ENCODE measurements around the gene MYOZ3. TPM values are rescaled to one million over a fixed set of nuclear protein-coding genes. Genes with fewer than 3 reads are reported as not detected.

The MYOZ3 gene
- polyA plus RNA-seq, 1 donor from 2014 or later, result not detected

GRCh38 chr5:150651382-150651781, 9.7 kb upstream of the MYOZ3 start:
- no peak overlapping the region for H3K9ac ChIP-seq (ENCODE audit: low read length)
- H3K9me2 ChIP-seq (ENCODE audit: insufficient read depth, low read length), result no peaks in the 10 kb centered on the region
- H3F3A ChIP-seq (ENCODE audit: insufficient read depth, low read length, poor library complexity, severe bottlenecking), result no peaks in the 10 kb centered on the region
- no peaks in the 10 kb centered on the region for H4K20me1 ChIP-seq (ENCODE audit: insufficient read depth)
- no peaks in the 10 kb centered on the region for H3K9me3 ChIP-seq (ENCODE audit: low read length)
- H3K27me3 ChIP-seq (ENCODE audit: insufficient read depth, low read depth, low read length), result no peaks in the 10 kb centered on the region
- TF ChIP-seq POLR2AphosphoS5 (IDR thresholded peaks at IDR 0.05) (no peak), EP300 (conservative IDR thresholded peaks at IDR 0.05; ENCODE audit: poor library complexity, severe bottlenecking) (no peak), EZH2 (IDR thresholded peaks at IDR 0.05; ENCODE audit: borderline replicate concordance, insufficient read depth, low read length, poor library complexity, severe bottlenecking) (no peak), CTCF (IDR thresholded peaks at IDR 0.05; ENCODE audit: poor library complexity, severe bottlenecking) (no peak), MXI1 (conservative IDR thresholded peaks at IDR 0.05; ENCODE audit: poor library complexity, severe bottlenecking) (no peak)
- no peak overlapping the region for H2AFZ ChIP-seq (ENCODE audit: low read depth, low read length)
- H3K27ac ChIP-seq (ENCODE audit: low read length), result no peak overlapping the region
- no peaks in the 10 kb centered on the region for H3K79me2 ChIP-seq (replicated peaks; ENCODE audit: insufficient read depth, low read length)
- H3K4me2 ChIP-seq (ENCODE audit: low read length), result no peak overlapping the region
- no peaks in the 10 kb centered on the region for H3K36me3 ChIP-seq (ENCODE audit: insufficient read depth, low read length)
- no peak overlapping the region for H3K4me3 ChIP-seq (ENCODE audit: low read length)

GRCh38 chr5:150651924-150652671, 9.0 kb upstream of the MYOZ3 start:
- Histone ChIP-seq H3K9ac (ENCODE audit: low read length) (no peak overlapping the region), H2AFZ (ENCODE audit: low read depth, low read length) (no peak overlapping the region), H3K9me3 (ENCODE audit: low read length) (no peaks in the 10 kb centered on the region), H3K27ac (ENCODE audit: low read length) (no peak overlapping the region), H3K9me2 (ENCODE audit: insufficient read depth, low read length) (no peaks in the 10 kb centered on the region), H3K4me2 (ENCODE audit: low read length) (no peak overlapping the region), H3K27me3 (ENCODE audit: insufficient read depth, low read depth, low read length) (no peaks in the 10 kb centered on the region), H3K79me2 (replicated peaks; ENCODE audit: insufficient read depth, low read length) (no peaks in the 10 kb centered on the region), H4K20me1 (ENCODE audit: insufficient read depth) (no peaks in the 10 kb centered on the region), H3F3A (ENCODE audit: insufficient read depth, low read length, poor library complexity, severe bottlenecking) (no peaks in the 10 kb centered on the region), H3K36me3 (ENCODE audit: insufficient read depth, low read length) (no peaks in the 10 kb centered on the region), H3K4me3 (ENCODE audit: low read length) (no peak overlapping the region)
- TF ChIP-seq RAD21 (conservative IDR thresholded peaks at IDR 0.05) (no peak), EZH2 (IDR thresholded peaks at IDR 0.05; ENCODE audit: borderline replicate concordance, insufficient read depth, low read length, poor library complexity, severe bottlenecking) (no peak), EP300 (conservative IDR thresholded peaks at IDR 0.05; ENCODE audit: poor library complexity, severe bottlenecking) (no peak), SMC3 (conservative IDR thresholded peaks at IDR 0.05; ENCODE audit: poor library complexity) (no peak), TAF1 (IDR thresholded peaks at IDR 0.05; ENCODE audit: low read depth) (no peak), POLR2AphosphoS5 (IDR thresholded peaks at IDR 0.05) (no peak), REST (IDR thresholded peaks at IDR 0.05; ENCODE audit: borderline replicate concordance) (no peak), CTCF (IDR thresholded peaks at IDR 0.05; ENCODE audit: poor library complexity, severe bottlenecking) (no peak), MXI1 (conservative IDR thresholded peaks at IDR 0.05; ENCODE audit: poor library complexity, severe bottlenecking) (no peak)
